Endodermal cell (in vitro differentiated cells): Measurements from ENCODE around the gene TENT5C. TPM values are rescaled to one million over a fixed set of nuclear protein-coding genes. Genes with fewer than 3 reads are reported as not detected.

Source experiments
- DNase-seq: peaks from one replicate; pipeline ENCODE4 v3.0.0-alpha.2; 2017
- H3K27ac ChIP-seq: 2 replicates; pipeline ENCODE4 v1.5.1; 2013; ENCODE audit warnings: mild to moderate bottlenecking, low read depth, low read length, moderate library complexity
- H3K27me3 ChIP-seq: 2 replicates; pipeline ENCODE4 v1.6.1; 2013; ENCODE audit warnings: mild to moderate bottlenecking, low read length, moderate library complexity; ENCODE audit not compliant: insufficient read depth, control insufficient read depth, poor library complexity, severe bottlenecking
- H3K36me3 ChIP-seq: 2 replicates; pipeline ENCODE4 v1.7.0; 2013; ENCODE audit warnings: mild to moderate bottlenecking, low read length, moderate library complexity; ENCODE audit not compliant: control insufficient read depth, insufficient read depth
- H3K4me1 ChIP-seq: one replicate; pipeline ENCODE4 v1.7.0; 2013; ENCODE audit warnings: low read length; ENCODE audit not compliant: control insufficient read depth, insufficient read depth
- H3K4me3 ChIP-seq: 2 replicates; pipeline ENCODE4 v1.5.1; 2013; ENCODE audit warnings: mild to moderate bottlenecking, low read length, moderate library complexity
- H3K9ac ChIP-seq: 2 replicates; pipeline ENCODE4 v1.6.1; 2013; ENCODE audit warnings: mild to moderate bottlenecking, low read length, moderate library complexity; ENCODE audit not compliant: poor library complexity, severe bottlenecking; ENCODE audit errors: extremely low read depth
- H3K9me3 ChIP-seq: 2 replicates; pipeline ENCODE4 v1.6.1; 2013; ENCODE audit warnings: mild to moderate bottlenecking, low read length, moderate library complexity; ENCODE audit not compliant: control insufficient read depth
- H3K27ac Mint-ChIP-seq: 2 replicates; pipeline ENCODE4 v1.8.0; 2020; ENCODE audit warnings: mixed read lengths
- H3K27me3 Mint-ChIP-seq: 2 replicates; pipeline ENCODE4 v1.8.0; 2021; ENCODE audit warnings: mild to moderate bottlenecking, mixed read lengths; ENCODE audit not compliant: insufficient read depth
- H3K36me3 Mint-ChIP-seq: 2 replicates; pipeline ENCODE4 v1.8.0; 2020; ENCODE audit warnings: low read depth, mixed read lengths
- H3K4me1 Mint-ChIP-seq: 2 replicates; pipeline ENCODE4 v1.8.0; 2020; ENCODE audit warnings: mixed read lengths
- H3K4me3 Mint-ChIP-seq: 2 replicates; pipeline ENCODE4 v1.8.0; 2020; ENCODE audit warnings: mild to moderate bottlenecking, moderate library complexity, mixed read lengths
- H3K9me3 Mint-ChIP-seq: 2 replicates; pipeline ENCODE4 v1.8.0; 2020; ENCODE audit warnings: mild to moderate bottlenecking, mixed read lengths
- WGBS, 2 experiments: methylation state at CpG; one replicate each; pipeline versions ENCODE4 v1.1.5 to v1.1.7; 2013; ENCODE audit warnings: missing lambda C conversion rate in 2 of 2, mixed read lengths in 1 of 2; ENCODE audit not compliant: insufficient coverage in 1 of 2, insufficient read length in 1 of 2; 5-methylcytosine and 5-hydroxymethylcytosine counted together
- total RNA-seq, 2 donors: library from RNA; stranded (reverse); fragmentation: NEBNext Ultra II Directional in 1 of 2; extraction: Animal tissue kit (Norgen Biotek cat#: 25700) in 1 of 2; gene quantifications; 2 replicates in 1 of 2; 3 replicates in 1 of 2; pipeline ENCODE4 v1.2.1, GENCODE V29; 2021
- TF ChIP-seq, protein P1 (sequence below): fragments of 200-600 bp; sonication (generic); conservative IDR thresholded peaks from 2 replicates; pipeline ENCODE4 v1.5.0; 2021; ENCODE audit warnings: antibody characterized with exemption, mild to moderate bottlenecking

Gene TENT5C
- total RNA-seq, 2 donors from 2014 or later: 1.0 to 1.4 TPM

- 87 to 91% methylated on average over 4 of the region's 5 CpGs for WGBS, 2 experiments
- TF ChIP-seq, protein P1, sequence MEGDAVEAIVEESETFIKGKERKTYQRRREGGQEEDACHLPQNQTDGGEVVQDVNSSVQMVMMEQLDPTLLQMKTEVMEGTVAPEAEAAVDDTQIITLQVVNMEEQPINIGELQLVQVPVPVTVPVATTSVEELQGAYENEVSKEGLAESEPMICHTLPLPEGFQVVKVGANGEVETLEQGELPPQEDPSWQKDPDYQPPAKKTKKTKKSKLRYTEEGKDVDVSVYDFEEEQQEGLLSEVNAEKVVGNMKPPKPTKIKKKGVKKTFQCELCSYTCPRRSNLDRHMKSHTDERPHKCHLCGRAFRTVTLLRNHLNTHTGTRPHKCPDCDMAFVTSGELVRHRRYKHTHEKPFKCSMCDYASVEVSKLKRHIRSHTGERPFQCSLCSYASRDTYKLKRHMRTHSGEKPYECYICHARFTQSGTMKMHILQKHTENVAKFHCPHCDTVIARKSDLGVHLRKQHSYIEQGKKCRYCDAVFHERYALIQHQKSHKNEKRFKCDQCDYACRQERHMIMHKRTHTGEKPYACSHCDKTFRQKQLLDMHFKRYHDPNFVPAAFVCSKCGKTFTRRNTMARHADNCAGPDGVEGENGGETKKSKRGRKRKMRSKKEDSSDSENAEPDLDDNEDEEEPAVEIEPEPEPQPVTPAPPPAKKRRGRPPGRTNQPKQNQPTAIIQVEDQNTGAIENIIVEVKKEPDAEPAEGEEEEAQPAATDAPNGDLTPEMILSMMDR: no peak
Observed at GRCh38 chr1:117596023-117596720, 9.7 kb upstream of the TENT5C start.

GRCh38 chr1:117598489-117598888, 7.4 kb upstream of the TENT5C start:
- peaks cover 14% of the 10 kb centered on the region for H3K27me3 Mint-ChIP-seq

More at GRCh38 chr1:117596023-117596720, 9.7 kb upstream of the TENT5C start:
- no peaks in the 10 kb centered on the region for H3K4me1 Mint-ChIP-seq
- no peaks in the 10 kb centered on the region for H3K36me3 Mint-ChIP-seq
- no peak for DNase-seq
- Histone ChIP-seq H3K9me3 (no peaks in the 10 kb centered on the region), H3K36me3 (no peaks in the 10 kb centered on the region), H3K9ac (no peak overlapping the region), H3K27me3 (peaks cover under 1% of the 10 kb centered on the region), H3K4me3 (no peak overlapping the region), H3K27ac (no peak overlapping the region), H3K4me1 (no peaks in the 10 kb centered on the region)
- no peaks in the 10 kb centered on the region for H3K9me3 Mint-ChIP-seq
- no peak overlapping the region for H3K27ac Mint-ChIP-seq
- peaks cover 6% of the 10 kb centered on the region for H3K27me3 Mint-ChIP-seq
- no peak overlapping the region for H3K4me3 Mint-ChIP-seq

GRCh38 chr1:117599286-117600221, 6.3 kb upstream of the TENT5C start:
- Histone ChIP-seq H3K4me1 (no peaks in the 10 kb centered on the region), H3K9me3 (no peaks in the 10 kb centered on the region), H3K36me3 (no peaks in the 10 kb centered on the region), H3K9ac (no peak overlapping the region), H3K4me3 (no peak overlapping the region), H3K27ac (no peak overlapping the region), H3K27me3 (peaks cover 20% of the 10 kb centered on the region)
- DNase-seq: no peak
- H3K9me3 Mint-ChIP-seq: no peaks in the 10 kb centered on the region
- TF ChIP-seq, protein P1: no peak
- no peak overlapping the region for H3K4me3 Mint-ChIP-seq
- WGBS, 2 experiments: 90 to 91% methylated on average over 12 to 16 of the region's 16 CpGs
- peaks cover 20% of the 10 kb centered on the region for H3K27me3 Mint-ChIP-seq
- H3K27ac Mint-ChIP-seq: no peak overlapping the region
- peaks cover under 1% of the 10 kb centered on the region for H3K4me1 Mint-ChIP-seq
- no peaks in the 10 kb centered on the region for H3K36me3 Mint-ChIP-seq

More at GRCh38 chr1:117598489-117598888, 7.4 kb upstream of the TENT5C start:
- Histone ChIP-seq H3K27me3 (peaks cover 10% of the 10 kb centered on the region), H3K36me3 (no peaks in the 10 kb centered on the region), H3K4me3 (no peak overlapping the region), H3K9ac (no peak overlapping the region), H3K4me1 (no peaks in the 10 kb centered on the region), H3K27ac (no peak overlapping the region), H3K9me3 (no peaks in the 10 kb centered on the region)
- Mint-ChIP-seq H3K27ac (no peak overlapping the region), H3K4me1 (no peaks in the 10 kb centered on the region), H3K9me3 (no peaks in the 10 kb centered on the region), H3K4me3 (no peak overlapping the region), H3K36me3 (no peaks in the 10 kb centered on the region)
- DNase-seq: no peak
- TF ChIP-seq, protein P1: no peak
- WGBS, 2 experiments: 73 to 84% methylated on average over 3 to 6 of the region's 6 CpGs
